ENCODE measurements around the gene PSMB2.

PSMB2 gene

DNA sequence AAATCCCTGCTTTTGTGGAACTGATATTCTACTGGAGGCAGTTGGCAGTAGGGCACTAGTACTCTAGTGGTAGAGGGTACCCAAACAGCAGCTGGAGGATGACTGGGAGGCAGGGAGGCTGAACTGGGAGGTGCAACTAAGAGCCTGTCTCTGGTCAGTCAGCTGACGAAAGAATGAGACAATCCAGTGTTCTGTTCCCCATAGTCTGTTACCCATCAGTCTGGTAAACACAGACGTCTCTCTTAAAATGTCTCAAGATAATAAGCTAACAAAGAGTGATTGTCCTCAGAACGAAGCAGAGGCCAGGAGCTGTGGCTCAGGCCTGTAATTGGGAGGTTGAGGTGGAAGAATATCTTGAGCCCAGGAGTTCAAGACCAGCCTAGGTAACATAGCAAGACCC, 37.9 kb downstream of the PSMB2 start:
- peaks cover 38 to 89% of the 10 kb centered on the region in 2 experiments for H3K36me3 ChIP-seq (ENCODE audit: control insufficient read depth in 2 of 2, insufficient read depth in 1 of 2, low read length in 2 of 2)
- H3K4me3 ChIP-seq (ENCODE audit: low read depth, low read length), result no peak overlapping the region
- POLR2A ChIA-PET, result no interaction called here
- no peak overlapping the region for H3K27ac ChIP-seq (ENCODE audit: extremely low read depth, low read depth, low read length)
- no peak for TF ChIP-seq ZNF202 (tag by site-specific recombination; IDR thresholded peaks at IDR 0.05; ENCODE audit: borderline replicate concordance)
- no peak for TF ChIP-seq ZFP69B (tag by site-specific recombination; IDR thresholded peaks at IDR 0.05)
- TF ChIP-seq, protein P1, sequence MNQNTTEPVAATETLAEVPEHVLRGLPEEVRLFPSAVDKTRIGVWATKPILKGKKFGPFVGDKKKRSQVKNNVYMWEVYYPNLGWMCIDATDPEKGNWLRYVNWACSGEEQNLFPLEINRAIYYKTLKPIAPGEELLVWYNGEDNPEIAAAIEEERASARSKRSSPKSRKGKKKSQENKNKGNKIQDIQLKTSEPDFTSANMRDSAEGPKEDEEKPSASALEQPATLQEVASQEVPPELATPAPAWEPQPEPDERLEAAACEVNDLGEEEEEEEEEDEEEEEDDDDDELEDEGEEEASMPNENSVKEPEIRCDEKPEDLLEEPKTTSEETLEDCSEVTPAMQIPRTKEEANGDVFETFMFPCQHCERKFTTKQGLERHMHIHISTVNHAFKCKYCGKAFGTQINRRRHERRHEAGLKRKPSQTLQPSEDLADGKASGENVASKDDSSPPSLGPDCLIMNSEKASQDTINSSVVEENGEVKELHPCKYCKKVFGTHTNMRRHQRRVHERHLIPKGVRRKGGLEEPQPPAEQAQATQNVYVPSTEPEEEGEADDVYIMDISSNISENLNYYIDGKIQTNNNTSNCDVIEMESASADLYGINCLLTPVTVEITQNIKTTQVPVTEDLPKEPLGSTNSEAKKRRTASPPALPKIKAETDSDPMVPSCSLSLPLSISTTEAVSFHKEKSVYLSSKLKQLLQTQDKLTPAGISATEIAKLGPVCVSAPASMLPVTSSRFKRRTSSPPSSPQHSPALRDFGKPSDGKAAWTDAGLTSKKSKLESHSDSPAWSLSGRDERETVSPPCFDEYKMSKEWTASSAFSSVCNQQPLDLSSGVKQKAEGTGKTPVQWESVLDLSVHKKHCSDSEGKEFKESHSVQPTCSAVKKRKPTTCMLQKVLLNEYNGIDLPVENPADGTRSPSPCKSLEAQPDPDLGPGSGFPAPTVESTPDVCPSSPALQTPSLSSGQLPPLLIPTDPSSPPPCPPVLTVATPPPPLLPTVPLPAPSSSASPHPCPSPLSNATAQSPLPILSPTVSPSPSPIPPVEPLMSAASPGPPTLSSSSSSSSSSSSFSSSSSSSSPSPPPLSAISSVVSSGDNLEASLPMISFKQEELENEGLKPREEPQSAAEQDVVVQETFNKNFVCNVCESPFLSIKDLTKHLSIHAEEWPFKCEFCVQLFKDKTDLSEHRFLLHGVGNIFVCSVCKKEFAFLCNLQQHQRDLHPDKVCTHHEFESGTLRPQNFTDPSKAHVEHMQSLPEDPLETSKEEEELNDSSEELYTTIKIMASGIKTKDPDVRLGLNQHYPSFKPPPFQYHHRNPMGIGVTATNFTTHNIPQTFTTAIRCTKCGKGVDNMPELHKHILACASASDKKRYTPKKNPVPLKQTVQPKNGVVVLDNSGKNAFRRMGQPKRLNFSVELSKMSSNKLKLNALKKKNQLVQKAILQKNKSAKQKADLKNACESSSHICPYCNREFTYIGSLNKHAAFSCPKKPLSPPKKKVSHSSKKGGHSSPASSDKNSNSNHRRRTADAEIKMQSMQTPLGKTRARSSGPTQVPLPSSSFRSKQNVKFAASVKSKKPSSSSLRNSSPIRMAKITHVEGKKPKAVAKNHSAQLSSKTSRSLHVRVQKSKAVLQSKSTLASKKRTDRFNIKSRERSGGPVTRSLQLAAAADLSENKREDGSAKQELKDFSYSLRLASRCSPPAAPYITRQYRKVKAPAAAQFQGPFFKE (tag by site-specific recombination; IDR thresholded peaks at IDR 0.05; ENCODE audit: borderline replicate concordance), result no peak
- H3K4me1 ChIP-seq (ENCODE audit: control insufficient read depth, insufficient read depth, low read length), result no peaks in the 10 kb centered on the region
- CTCF ChIA-PET, result interaction anchor here (0.6 to 1.0 kb wide), 4 partner anchors 10 to 113 kb away, joined by 3 to 4 read pairs (median 3); no protein-coding TSS in a partner anchor
- no peaks in the 10 kb centered on the region for H3K9me3 ChIP-seq (ENCODE audit: control insufficient read depth, insufficient read depth, low read depth, low read length)

DNA sequence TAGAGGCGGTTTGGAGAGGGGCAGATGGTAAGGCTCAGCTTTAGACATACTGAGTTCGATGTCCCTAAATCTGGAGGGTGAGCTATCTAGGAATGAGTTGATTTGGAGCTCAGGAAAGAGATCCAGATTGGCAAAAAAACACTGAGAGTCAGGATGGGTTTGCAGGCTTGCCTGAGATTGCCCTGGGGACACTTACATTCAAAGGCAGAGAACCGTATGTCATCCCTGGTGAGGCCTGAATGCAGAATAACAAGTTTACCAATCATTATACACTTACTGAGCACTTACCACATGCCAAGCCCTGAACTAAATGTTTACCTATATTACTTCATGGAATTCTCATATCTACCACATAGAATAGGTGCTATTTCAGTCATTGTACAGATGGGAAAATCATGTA, 40.7 kb downstream of the PSMB2 start:
- H3K4me1 ChIP-seq (ENCODE audit: control insufficient read depth, insufficient read depth, low read length), result no peaks in the 10 kb centered on the region
- ChIA-PET POLR2A (no interaction called here), CTCF (interaction anchor here (4.1 kb wide), 1 partner anchor 115 kb away, joined by 14 read pairs; no protein-coding TSS in a partner anchor)
- H3K27ac ChIP-seq (ENCODE audit: extremely low read depth, low read depth, low read length), result no peak overlapping the region
- peaks cover 22 to 86% of the 10 kb centered on the region in 2 experiments for H3K36me3 ChIP-seq (ENCODE audit: control insufficient read depth in 2 of 2, insufficient read depth in 1 of 2, low read length in 2 of 2)
- no peak overlapping the region for H3K4me3 ChIP-seq (ENCODE audit: low read depth, low read length)
- no peaks in the 10 kb centered on the region for H3K9me3 ChIP-seq (ENCODE audit: control insufficient read depth, insufficient read depth, low read depth, low read length)
- TF ChIP-seq ZNF776 (tag by site-specific recombination; IDR thresholded peaks at IDR 0.05; ENCODE audit: borderline replicate concordance) (no peak), ZFP37 (tag by site-specific recombination; IDR thresholded peaks at IDR 0.05) (no peak), ZNF48 (tag by site-specific recombination; IDR thresholded peaks at IDR 0.05) (no peak), ZNF2 (tag by site-specific recombination; IDR thresholded peaks at IDR 0.05) (no peak), ZNF174 (tag by site-specific recombination; IDR thresholded peaks at IDR 0.05) (no peak), ZNF266 (tag by site-specific recombination; IDR thresholded peaks at IDR 0.05; ENCODE audit: low read depth) (no peak), ZNF707 (tag by site-specific recombination; IDR thresholded peaks at IDR 0.05) (no peak), ZNF596 (tag by site-specific recombination; IDR thresholded peaks at IDR 0.05) (no peak), KLF16 (tag by site-specific recombination; IDR thresholded peaks at IDR 0.05) (no peak), YY1 (tag by site-specific recombination; IDR thresholded peaks at IDR 0.05) (no peak), ZNF37A (tag by site-specific recombination; IDR thresholded peaks at IDR 0.05) (no peak), REPIN1 (tag by site-specific recombination; IDR thresholded peaks at IDR 0.05; ENCODE audit: low read depth) (no peak), ZNF404 (tag by site-specific recombination; IDR thresholded peaks at IDR 0.05) (no peak), ZNF510 (tag by site-specific recombination; IDR thresholded peaks at IDR 0.05; ENCODE audit: insufficient replicate concordance) (no peak)
- TF ChIP-seq, protein P2, sequence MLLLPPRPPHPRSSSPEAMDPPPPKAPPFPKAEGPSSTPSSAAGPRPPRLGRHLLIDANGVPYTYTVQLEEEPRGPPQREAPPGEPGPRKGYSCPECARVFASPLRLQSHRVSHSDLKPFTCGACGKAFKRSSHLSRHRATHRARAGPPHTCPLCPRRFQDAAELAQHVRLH (tag by site-specific recombination; IDR thresholded peaks at IDR 0.05), result no peak
- TF ChIP-seq, protein P3, sequence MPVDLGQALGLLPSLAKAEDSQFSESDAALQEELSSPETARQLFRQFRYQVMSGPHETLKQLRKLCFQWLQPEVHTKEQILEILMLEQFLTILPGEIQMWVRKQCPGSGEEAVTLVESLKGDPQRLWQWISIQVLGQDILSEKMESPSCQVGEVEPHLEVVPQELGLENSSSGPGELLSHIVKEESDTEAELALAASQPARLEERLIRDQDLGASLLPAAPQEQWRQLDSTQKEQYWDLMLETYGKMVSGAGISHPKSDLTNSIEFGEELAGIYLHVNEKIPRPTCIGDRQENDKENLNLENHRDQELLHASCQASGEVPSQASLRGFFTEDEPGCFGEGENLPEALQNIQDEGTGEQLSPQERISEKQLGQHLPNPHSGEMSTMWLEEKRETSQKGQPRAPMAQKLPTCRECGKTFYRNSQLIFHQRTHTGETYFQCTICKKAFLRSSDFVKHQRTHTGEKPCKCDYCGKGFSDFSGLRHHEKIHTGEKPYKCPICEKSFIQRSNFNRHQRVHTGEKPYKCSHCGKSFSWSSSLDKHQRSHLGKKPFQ (tag by site-specific recombination; IDR thresholded peaks at IDR 0.05), result no peak
- TF ChIP-seq, protein P4, sequence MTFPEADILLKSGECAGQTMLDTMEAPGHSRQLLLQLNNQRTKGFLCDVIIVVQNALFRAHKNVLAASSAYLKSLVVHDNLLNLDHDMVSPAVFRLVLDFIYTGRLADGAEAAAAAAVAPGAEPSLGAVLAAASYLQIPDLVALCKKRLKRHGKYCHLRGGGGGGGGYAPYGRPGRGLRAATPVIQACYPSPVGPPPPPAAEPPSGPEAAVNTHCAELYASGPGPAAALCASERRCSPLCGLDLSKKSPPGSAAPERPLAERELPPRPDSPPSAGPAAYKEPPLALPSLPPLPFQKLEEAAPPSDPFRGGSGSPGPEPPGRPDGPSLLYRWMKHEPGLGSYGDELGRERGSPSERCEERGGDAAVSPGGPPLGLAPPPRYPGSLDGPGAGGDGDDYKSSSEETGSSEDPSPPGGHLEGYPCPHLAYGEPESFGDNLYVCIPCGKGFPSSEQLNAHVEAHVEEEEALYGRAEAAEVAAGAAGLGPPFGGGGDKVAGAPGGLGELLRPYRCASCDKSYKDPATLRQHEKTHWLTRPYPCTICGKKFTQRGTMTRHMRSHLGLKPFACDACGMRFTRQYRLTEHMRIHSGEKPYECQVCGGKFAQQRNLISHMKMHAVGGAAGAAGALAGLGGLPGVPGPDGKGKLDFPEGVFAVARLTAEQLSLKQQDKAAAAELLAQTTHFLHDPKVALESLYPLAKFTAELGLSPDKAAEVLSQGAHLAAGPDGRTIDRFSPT (tag by site-specific recombination; IDR thresholded peaks at IDR 0.05), result no peak

Measured in HEK293 (cell line).